ENCODE data around the gene ARHGAP30. TPM values are rescaled to one million over a fixed set of nuclear protein-coding genes. Genes with fewer than 3 reads are reported as not detected.

The ARHGAP30 gene
- total RNA-seq, 2 experiments from 2014 or later, result 149 TPM

DNA sequence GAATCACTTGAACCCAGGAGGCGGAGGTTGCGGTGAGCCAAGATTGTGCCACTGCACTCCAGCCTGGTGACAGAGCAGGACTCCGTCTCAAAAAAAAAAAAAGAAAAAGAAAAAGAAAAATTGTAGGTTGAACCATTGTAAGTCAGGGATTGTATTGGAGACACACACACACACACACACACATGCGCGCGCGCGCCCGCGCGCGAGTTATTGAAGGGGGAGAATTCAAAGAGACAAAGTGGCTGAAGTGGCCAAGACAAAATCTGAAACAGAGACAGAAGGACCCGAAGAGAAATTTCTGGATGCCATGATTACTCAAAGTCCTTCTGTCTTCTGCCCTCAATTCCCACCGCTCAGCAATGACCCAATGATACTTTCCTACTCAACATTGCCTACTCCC is 24.8 kb upstream of the ARHGAP30 start:
- CTCF ChIA-PET, result no interaction called here
- POLR2A ChIA-PET, result no interaction called here

GRCh38 chr1:161092621-161093028 is 22.9 kb upstream of the ARHGAP30 start:
- POLR2A ChIA-PET, result interaction anchor here (0.6 kb wide), 1 partner anchor 61 kb away, joined by 3 read pairs; no protein-coding TSS in a partner anchor
- CTCF ChIA-PET, result interaction anchor here (1.0 to 1.9 kb wide), 4 partner anchors 21 to 96 kb away, joined by 3 to 11 read pairs (median 4); no protein-coding TSS in a partner anchor

DNA sequence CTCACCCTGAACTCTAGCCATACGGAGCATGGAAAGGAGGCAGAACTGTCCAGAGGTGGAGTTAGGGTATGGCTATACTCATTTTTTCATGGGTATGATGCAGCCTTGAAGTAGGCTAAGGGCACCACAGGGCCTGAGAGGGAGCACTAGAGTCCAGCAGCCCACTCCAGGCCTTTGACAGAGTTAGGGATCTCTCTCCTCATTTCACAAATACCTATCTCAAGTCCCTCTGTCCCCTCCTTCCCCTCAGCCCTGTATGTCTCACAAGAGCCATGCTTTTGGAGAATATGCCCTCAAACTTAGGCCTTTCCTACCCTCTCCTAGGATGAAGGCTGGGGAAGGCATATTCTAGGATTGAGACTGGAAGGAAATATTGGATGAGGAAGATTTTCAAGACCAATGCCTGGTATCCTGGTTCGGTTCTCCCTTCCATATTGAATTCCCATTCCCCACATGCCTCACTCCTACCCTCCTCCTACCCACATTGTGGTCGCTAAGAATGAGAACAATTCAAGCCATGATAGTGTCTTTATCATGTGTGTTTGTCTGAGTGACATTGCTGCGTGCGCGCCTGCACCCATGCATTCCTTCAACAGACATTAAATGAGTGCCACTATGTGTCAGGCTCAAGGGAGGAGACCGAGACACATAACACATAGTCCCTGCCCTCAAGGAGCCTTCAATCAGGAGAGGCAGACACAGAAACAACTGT is 22.3 kb upstream of the ARHGAP30 start:
- ChIA-PET CTCF (interaction anchor here (1.3 to 1.9 kb wide), 3 partner anchors 20 to 95 kb away, joined by 3 to 11 read pairs (median 5); no protein-coding TSS in a partner anchor), POLR2A (no interaction called here)

- POLR2A ChIA-PET, result no interaction called here
- CTCF ChIA-PET, result no interaction called here
Measured at GRCh38 chr1:161091093-161091492, 21.4 kb upstream of the ARHGAP30 start.

DNA sequence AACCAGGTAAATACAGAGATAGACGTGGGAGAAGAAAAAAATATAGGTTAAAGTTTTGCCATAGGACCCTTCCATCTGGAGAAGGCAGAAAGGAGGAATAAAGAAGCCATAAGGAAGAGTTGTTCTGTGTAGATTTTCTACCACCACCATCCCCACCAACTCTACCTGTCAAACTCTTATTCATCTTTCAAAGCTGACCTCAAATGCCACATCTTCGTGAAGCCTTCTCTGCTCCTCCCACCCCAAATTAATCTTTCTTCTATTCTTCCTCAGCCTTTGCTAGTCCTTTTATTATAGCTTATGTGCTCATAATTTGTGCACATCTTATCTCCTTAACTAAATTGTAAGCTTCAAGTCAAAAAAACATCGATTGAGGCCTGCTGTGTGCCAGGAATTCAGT is 20.9 kb upstream of the ARHGAP30 start:
- CTCF ChIA-PET, result no interaction called here
- POLR2A ChIA-PET, result no interaction called here

- ChIA-PET POLR2A (no interaction called here), CTCF (interaction anchor here (3.8 kb wide), 1 partner anchor 8 kb away, joined by 19 read pairs; the partner anchor contains the start of gene KLHDC9)
Measured at GRCh38 chr1:161089938-161090337, 20.2 kb upstream of the ARHGAP30 start.

DNA sequence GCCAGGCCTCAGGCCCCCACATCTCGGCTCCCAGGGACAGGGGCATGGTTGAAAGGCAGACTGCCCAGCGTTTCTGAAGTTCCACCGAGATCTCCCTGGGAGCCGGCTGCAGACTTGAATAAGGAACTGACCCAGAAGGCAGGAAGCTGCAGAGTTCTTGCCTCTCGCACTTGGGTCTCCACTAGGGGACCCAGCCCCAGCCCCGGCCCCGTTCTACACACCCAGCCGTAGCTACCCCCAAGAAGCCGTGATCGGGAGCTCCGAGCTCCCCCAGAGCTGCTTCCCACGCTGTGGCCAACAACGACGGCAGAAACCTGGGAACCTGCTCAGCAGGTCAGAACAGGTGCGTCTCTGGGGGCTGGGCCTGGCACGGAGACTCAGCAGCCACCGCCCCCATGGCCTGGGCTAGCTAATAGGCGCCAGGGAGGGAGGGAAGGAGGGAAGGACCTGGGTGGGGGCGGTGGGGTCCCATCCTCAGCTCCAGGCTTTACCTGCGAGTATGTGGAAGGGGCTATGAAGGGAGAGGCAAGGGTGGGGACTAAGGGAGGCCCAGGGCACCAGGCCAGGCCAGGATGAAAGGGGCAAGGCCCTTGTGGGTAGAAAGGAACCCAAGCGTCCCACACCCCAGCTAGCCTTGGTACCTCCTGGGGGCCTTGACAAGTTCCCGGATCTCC is 19.7 kb upstream of the ARHGAP30 start, which contains the start of gene NECTIN4:
NECTIN4 (minus strand) TSS at position 308 of the 674 bp plus-strand sequence; CDS start at position 46, 262 bp downstream.
- CTCF ChIA-PET, result interaction anchor here (0.8 to 3.8 kb wide), 2 partner anchors 8 to 9 kb away, joined by 3 to 19 read pairs; partner anchors contain the start of gene KLHDC9
- POLR2A ChIA-PET, result no interaction called here

GRCh38 chr1:161088587-161089110 is 19.0 kb upstream of the ARHGAP30 start:
- ChIA-PET POLR2A (no interaction called here), CTCF (interaction anchor here (0.8 to 3.8 kb wide), 2 partner anchors 8 to 9 kb away, joined by 3 to 19 read pairs; partner anchors contain the start of gene KLHDC9)

GRCh38 chr1:161086457-161086856 is 16.8 kb upstream of the ARHGAP30 start:
- CTCF ChIA-PET, result interaction anchor here (3.8 kb wide), 1 partner anchor 11 kb away, joined by 19 read pairs; the partner anchor contains the start of gene KLHDC9
- POLR2A ChIA-PET, result no interaction called here

- CTCF ChIA-PET, result interaction anchor here (0.9 to 1.0 kb wide), 2 partner anchors 13 to 17 kb away, joined by 3 read pairs; no protein-coding TSS in a partner anchor
- POLR2A ChIA-PET, result no interaction called here
Measured at GRCh38 chr1:161085165-161085564, 15.5 kb upstream of the ARHGAP30 start.

DNA sequence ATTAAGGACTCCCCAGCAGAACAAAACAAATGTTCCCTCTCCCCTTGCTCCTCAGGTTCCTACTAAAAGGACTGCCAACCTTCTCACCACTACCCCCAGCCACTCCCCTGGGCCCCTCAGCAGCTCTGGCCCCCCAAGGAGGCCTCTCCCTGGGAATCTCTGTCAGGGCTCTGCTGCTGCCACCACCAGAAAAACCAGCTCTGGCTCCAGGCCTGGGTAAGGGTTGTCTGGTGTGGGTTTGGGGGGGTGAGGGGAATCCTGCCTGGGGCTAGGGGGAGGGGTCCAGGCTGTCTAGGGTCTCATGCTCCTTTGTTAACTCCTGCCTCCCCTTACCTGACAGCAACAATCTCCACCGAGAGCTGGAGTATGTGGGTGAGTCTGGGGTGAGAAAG is 14.9 kb upstream of the ARHGAP30 start:
- CTCF ChIA-PET, result interaction anchor here (0.9 to 1.0 kb wide), 2 partner anchors 13 to 16 kb away, joined by 3 read pairs; no protein-coding TSS in a partner anchor
- POLR2A ChIA-PET, result no interaction called here

- POLR2A ChIA-PET, result no interaction called here
- CTCF ChIA-PET, result interaction anchor here (1.8 kb wide), 1 partner anchor 13 kb away, joined by 7 read pairs; no protein-coding TSS in a partner anchor
Measured at GRCh38 chr1:161083748-161084596, 14.3 kb upstream of the ARHGAP30 start.

DNA sequence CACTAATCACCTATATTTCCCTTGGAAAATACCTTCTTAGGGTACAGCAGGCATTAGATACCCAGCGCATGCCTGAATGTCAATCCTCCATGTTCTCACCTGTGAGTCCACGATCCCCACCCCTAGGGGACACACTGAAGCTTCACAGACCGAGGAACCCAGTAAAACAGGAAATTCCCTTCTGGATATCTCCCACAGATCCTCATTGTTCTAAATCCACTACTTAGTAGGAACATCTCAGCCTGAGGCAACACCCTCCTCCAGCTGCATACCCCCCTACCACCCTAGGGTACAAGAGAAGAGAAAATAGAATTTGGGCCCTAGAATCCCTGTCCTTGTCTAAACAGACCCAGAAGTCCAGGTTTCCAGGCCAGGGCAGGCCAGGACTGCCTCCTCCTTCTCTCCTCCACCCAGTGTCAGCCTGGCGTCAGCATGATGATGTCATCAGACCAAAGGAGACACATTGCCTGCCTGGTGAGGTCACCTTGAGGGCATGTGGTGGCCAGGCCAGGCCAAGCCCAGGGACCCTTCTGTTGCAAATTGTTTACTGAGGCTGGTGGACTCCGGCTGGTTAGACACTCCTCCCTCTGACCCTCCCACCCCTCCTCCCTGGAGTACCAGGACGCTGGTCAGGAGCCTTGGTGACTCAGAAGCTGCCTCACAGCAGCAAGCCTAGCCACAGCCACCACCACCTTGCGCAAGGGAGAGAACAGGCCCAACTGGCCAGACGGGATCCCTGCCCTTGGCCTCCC is 13.5 kb upstream of the ARHGAP30 start:
- ChIA-PET CTCF (interaction anchor here (0.6 to 1.8 kb wide), 2 partner anchors 14 to 189 kb away, joined by 3 to 7 read pairs; no protein-coding TSS in a partner anchor), POLR2A (no interaction called here)

- CTCF ChIA-PET, result interaction anchor here (0.6 to 1.8 kb wide), 2 partner anchors 15 to 190 kb away, joined by 3 to 7 read pairs; no protein-coding TSS in a partner anchor
- POLR2A ChIA-PET, result no interaction called here
Measured at GRCh38 chr1:161082483-161082882, 12.8 kb upstream of the ARHGAP30 start.

DNA sequence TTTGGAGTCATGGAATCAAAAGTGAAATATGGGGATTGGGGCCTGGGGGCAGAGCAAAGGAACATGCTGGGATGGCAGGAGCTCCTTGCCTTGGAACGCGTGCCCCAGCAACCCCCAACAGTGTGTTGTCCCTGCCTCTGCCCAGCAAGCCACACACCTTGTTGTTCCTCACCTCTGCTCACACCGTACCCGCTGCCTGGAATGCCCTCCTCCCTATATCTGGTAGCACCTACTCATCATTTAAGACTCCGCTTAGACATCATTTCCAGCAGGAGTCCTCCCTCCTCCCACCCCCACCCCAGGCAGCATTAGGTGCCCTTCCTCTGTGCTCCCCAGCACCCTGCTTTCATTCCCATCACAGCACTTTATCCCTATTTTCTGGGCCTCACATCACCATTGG is 11.8 kb upstream of the ARHGAP30 start:
- ChIA-PET CTCF (no interaction called here), POLR2A (no interaction called here)

GRCh38 chr1:161080441-161081405 is 11.0 kb upstream of the ARHGAP30 start:
- POLR2A ChIA-PET, result interaction anchor here (0.7 kb wide), 1 partner anchor 11 kb away, joined by 3 read pairs; the partner anchor contains the start of gene ARHGAP30
- CTCF ChIA-PET, result interaction anchor here (0.9 to 1.5 kb wide), 4 partner anchors 9 to 17 kb away, joined by 3 to 4 read pairs (median 3); partner anchors contain the start of genes KLHDC9 and NECTIN4
